ENCODE data around the gene APCDD1L. TPM values are rescaled to one million over a fixed set of nuclear protein-coding genes. Genes with fewer than 3 reads are reported as not detected.
"Not testable (repeated sequence)": the region's sequence is repeated elsewhere in the genome, so short reads cannot be mapped to it uniquely, and the experiment has no call there.

The APCDD1L gene
- total RNA-seq, 1 experiment from 2014 or later, result not detected

GRCh38 chr20:58428364-58428763 lies 86.8 kb downstream of the APCDD1L start:
- Mint-ChIP-seq H3K4me3 (ENCODE audit: unreplicated experiment) (no peak overlapping the region), H3K27ac (ENCODE audit: unreplicated experiment) (no peak overlapping the region), H3K9me3 (ENCODE audit: unreplicated experiment) (no peaks in the 10 kb centered on the region), H3K36me3 (ENCODE audit: insufficient read depth, unreplicated experiment) (peaks cover 43% of the 10 kb centered on the region), H3K27me3 (ENCODE audit: insufficient read depth, unreplicated experiment) (no peaks in the 10 kb centered on the region), H3K4me1 (ENCODE audit: low read depth, unreplicated experiment) (peaks cover 40% of the 10 kb centered on the region)
- BruUV-seq (replicated peaks), result no TSS peak
- no peaks in the 10 kb centered on the region for H3K9me3 ChIP-seq
- H3K4me3 ChIP-seq (ENCODE audit: low read depth, low read length), result no peak overlapping the region
- H3K4me1 ChIP-seq, result peaks cover 47% of the 10 kb centered on the region
- intact Hi-C loops (cut with micrococcal nuclease; ENCODE audit: unreplicated experiment), result loop anchor here (10.0 kb wide), 1 partner anchor 104 kb away; no protein-coding TSS in a partner anchor
- no peak for DNase-seq
- peaks cover 3% of the 10 kb centered on the region; the same call in 1 of the 2 replicates for H3K36me3 ChIP-seq (ENCODE audit: control insufficient read depth, insufficient read depth, low read length)
- no peak for TF ChIP-seq CTCF (IDR thresholded peaks at IDR 0.05; ENCODE audit: insufficient read depth in 1 of 2, low read depth in 1 of 2, low read length in 1 of 2, severe bottlenecking in 1 of 2, unreplicated experiment in 1 of 2)
- ChIA-PET CTCF (no interaction called here), POLR2A (no interaction called here)
- H3K27me3 ChIP-seq (replicated peaks; ENCODE audit: control insufficient read depth, insufficient read depth, low read length), result no peaks in the 10 kb centered on the region

GRCh38 chr20:58427571-58427970 lies 87.6 kb downstream of the APCDD1L start:
- CTCF ChIA-PET; H3K27ac Mint-ChIP-seq (ENCODE audit: unreplicated experiment); H3K9me3 ChIP-seq; H3K4me3 ChIP-seq (ENCODE audit: low read depth, low read length); DNase-seq; H3K27me3 ChIP-seq (replicated peaks; ENCODE audit: control insufficient read depth, insufficient read depth, low read length); H3K9me3 Mint-ChIP-seq (ENCODE audit: unreplicated experiment); POLR2A ChIA-PET; BruUV-seq (replicated peaks); H3K36me3 ChIP-seq (ENCODE audit: control insufficient read depth, insufficient read depth, low read length); H3K27me3 Mint-ChIP-seq (ENCODE audit: insufficient read depth, unreplicated experiment); H3K4me3 Mint-ChIP-seq (ENCODE audit: unreplicated experiment): not testable (repeated sequence)
- peaks cover 53% of the 10 kb centered on the region for H3K4me1 ChIP-seq
- Mint-ChIP-seq H3K4me1 (ENCODE audit: low read depth, unreplicated experiment) (peaks cover 32% of the 10 kb centered on the region), H3K36me3 (ENCODE audit: insufficient read depth, unreplicated experiment) (peaks cover 38% of the 10 kb centered on the region)
- intact Hi-C loops (cut with micrococcal nuclease; ENCODE audit: unreplicated experiment), result loop anchor here (10.0 kb wide), 1 partner anchor 103 kb away; no protein-coding TSS in a partner anchor

GRCh38 chr20:58424218-58424969 lies 90.8 kb downstream of the APCDD1L start:
- no peak for DNase-seq
- Histone ChIP-seq H3K36me3 (ENCODE audit: control insufficient read depth, insufficient read depth, low read length) (peaks cover 4% of the 10 kb centered on the region; the same call in 1 of the 2 replicates), H3K4me1 (peaks cover 66% of the 10 kb centered on the region), H3K27me3 (replicated peaks; ENCODE audit: control insufficient read depth, insufficient read depth, low read length) (no peaks in the 10 kb centered on the region), H3K4me3 (ENCODE audit: low read depth, low read length) (no peak overlapping the region), H3K9me3 (no peaks in the 10 kb centered on the region)
- H3K9me3 Mint-ChIP-seq (ENCODE audit: unreplicated experiment), result no peaks in the 10 kb centered on the region
- peak overlapping the region; percentile 37 for H3K4me3 Mint-ChIP-seq (ENCODE audit: unreplicated experiment)
- no TSS peak for BruUV-seq (replicated peaks)
- intact Hi-C loops (cut with micrococcal nuclease; ENCODE audit: unreplicated experiment), result loop anchor here (10.0 kb wide), 1 partner anchor 100 kb away; no protein-coding TSS in a partner anchor
- peaks cover 40% of the 10 kb centered on the region for H3K36me3 Mint-ChIP-seq (ENCODE audit: insufficient read depth, unreplicated experiment)
- TF ChIP-seq CTCF (IDR thresholded peaks at IDR 0.05; ENCODE audit: insufficient read depth in 1 of 2, low read depth in 1 of 2, low read length in 1 of 2, severe bottlenecking in 1 of 2, unreplicated experiment in 1 of 2), result no peak
- H3K27me3 Mint-ChIP-seq (ENCODE audit: insufficient read depth, unreplicated experiment), result no peaks in the 10 kb centered on the region
- ChIA-PET CTCF (interaction anchor here (0.5 to 1.6 kb wide), 6 partner anchors 10 to 614 kb away, joined by 3 to 10 read pairs (median 4); partner anchors contain the start of genes STX16 and VAPB), POLR2A (interaction anchor here (1.0 to 1.4 kb wide), 2 partner anchors 10 to 35 kb away, joined by 3 to 26 read pairs; partner anchors contain the start of gene VAPB)
- peaks cover 47% of the 10 kb centered on the region for H3K4me1 Mint-ChIP-seq (ENCODE audit: low read depth, unreplicated experiment)
- H3K27ac Mint-ChIP-seq (ENCODE audit: unreplicated experiment), result peak overlapping the region; percentile 66
